Glutamatergic neuron (in vitro differentiated cells): Measurements from ENCODE around the gene RAD51B. TPM values are rescaled to one million over a fixed set of nuclear protein-coding genes. Genes with fewer than 3 reads are reported as not detected.

Experiments used
- DNase-seq: peaks from one replicate; pipeline ENCODE4 v3.0.0; 2022
- H3K27ac Mint-ChIP-seq: one replicate; pipeline ENCODE4 v1.8.0; 2020; ENCODE audit warnings: mild to moderate bottlenecking, mixed read lengths, inconsistent platforms; ENCODE audit not compliant: unreplicated experiment
- H3K27me3 Mint-ChIP-seq: one replicate; pipeline ENCODE4 v1.8.0; 2020; ENCODE audit warnings: mild to moderate bottlenecking, moderate library complexity, mixed read lengths, inconsistent platforms; ENCODE audit not compliant: unreplicated experiment
- H3K36me3 Mint-ChIP-seq: one replicate; pipeline ENCODE4 v1.8.0; 2020; ENCODE audit warnings: mild to moderate bottlenecking, mixed read lengths, inconsistent platforms; ENCODE audit not compliant: unreplicated experiment
- H3K4me1 Mint-ChIP-seq: one replicate; pipeline ENCODE4 v1.8.0; 2020; ENCODE audit warnings: mild to moderate bottlenecking, low read depth, mixed read lengths, inconsistent platforms; ENCODE audit not compliant: unreplicated experiment
- H3K4me3 Mint-ChIP-seq: one replicate; pipeline ENCODE4 v1.8.0; 2020; ENCODE audit warnings: mild to moderate bottlenecking, mixed read lengths, inconsistent platforms; ENCODE audit not compliant: unreplicated experiment
- H3K9me3 Mint-ChIP-seq: one replicate; pipeline ENCODE4 v1.8.0; 2020; ENCODE audit warnings: mild to moderate bottlenecking, moderate library complexity, mixed read lengths, inconsistent platforms; ENCODE audit not compliant: unreplicated experiment
- total RNA-seq: library from RNA; stranded (reverse); fragmentation: NEBNext Ultra II Directional; extraction: Animal tissue kit (Norgen Biotek cat#: 25700); gene quantifications from one replicate; pipeline ENCODE4 v1.2.1, GENCODE V29; 2021; ENCODE audit not compliant: unreplicated experiment
- TF ChIP-seq, protein P1 (sequence below): fragments of 200-600 bp; sonication (generic); IDR thresholded peaks from one replicate; pipeline ENCODE4 v1.5.0; 2021; ENCODE audit not compliant: partially characterized antibody, unreplicated experiment

The RAD51B gene
- total RNA-seq, 1 donor from 2014 or later, result 9.7 TPM

DNA sequence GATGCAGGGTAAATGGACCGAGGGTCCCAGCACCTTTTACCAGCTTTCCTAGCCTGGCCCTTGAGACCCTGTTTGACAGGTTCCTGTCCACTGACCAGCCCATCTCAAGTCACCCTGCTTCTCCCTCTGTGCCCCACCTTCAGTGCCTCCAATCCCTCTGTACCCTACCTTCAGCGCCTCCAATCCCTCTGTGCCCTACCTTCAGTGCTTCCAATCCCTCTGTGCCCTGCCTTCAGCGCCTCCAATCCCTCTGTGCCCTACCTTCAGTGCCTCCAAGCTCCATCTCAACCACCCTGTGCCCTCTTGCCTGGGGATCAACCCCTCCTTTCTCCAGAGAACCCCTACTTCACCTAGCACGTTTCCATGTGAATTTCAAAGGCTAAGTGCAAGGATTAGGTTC is 919.0 kb downstream of the RAD51B start:
- Mint-ChIP-seq H3K27me3 (peaks cover 13% of the 10 kb centered on the region), H3K36me3 (peaks cover 5% of the 10 kb centered on the region), H3K9me3 (peaks cover 5% of the 10 kb centered on the region), H3K4me1 (peaks cover 7% of the 10 kb centered on the region), H3K4me3 (no peak overlapping the region), H3K27ac (no peak overlapping the region)
- TF ChIP-seq, protein P1, sequence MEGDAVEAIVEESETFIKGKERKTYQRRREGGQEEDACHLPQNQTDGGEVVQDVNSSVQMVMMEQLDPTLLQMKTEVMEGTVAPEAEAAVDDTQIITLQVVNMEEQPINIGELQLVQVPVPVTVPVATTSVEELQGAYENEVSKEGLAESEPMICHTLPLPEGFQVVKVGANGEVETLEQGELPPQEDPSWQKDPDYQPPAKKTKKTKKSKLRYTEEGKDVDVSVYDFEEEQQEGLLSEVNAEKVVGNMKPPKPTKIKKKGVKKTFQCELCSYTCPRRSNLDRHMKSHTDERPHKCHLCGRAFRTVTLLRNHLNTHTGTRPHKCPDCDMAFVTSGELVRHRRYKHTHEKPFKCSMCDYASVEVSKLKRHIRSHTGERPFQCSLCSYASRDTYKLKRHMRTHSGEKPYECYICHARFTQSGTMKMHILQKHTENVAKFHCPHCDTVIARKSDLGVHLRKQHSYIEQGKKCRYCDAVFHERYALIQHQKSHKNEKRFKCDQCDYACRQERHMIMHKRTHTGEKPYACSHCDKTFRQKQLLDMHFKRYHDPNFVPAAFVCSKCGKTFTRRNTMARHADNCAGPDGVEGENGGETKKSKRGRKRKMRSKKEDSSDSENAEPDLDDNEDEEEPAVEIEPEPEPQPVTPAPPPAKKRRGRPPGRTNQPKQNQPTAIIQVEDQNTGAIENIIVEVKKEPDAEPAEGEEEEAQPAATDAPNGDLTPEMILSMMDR, result no peak
- no peak for DNase-seq

DNA sequence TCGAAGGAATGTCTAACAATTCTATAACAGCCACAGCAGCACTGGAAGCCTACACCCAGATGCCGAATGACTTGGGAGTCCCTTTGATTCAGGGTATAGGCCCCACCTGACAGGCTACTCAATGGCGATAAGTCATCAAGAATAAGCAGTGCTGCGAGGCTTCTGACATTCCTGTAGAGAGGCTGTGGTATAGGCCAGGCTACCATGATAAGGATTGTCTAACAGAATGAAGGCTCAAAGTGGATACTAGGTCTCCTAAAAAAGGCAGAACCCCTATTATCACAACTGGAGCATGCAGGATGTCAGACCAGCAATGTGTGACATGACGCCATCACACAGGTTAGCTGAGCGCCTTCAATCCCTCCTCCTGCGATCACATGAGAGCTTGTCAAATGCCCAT is 920.1 kb downstream of the RAD51B start:
- H3K9me3 Mint-ChIP-seq, result peaks cover 5% of the 10 kb centered on the region
- TF ChIP-seq, protein P1, result no peak

DNA sequence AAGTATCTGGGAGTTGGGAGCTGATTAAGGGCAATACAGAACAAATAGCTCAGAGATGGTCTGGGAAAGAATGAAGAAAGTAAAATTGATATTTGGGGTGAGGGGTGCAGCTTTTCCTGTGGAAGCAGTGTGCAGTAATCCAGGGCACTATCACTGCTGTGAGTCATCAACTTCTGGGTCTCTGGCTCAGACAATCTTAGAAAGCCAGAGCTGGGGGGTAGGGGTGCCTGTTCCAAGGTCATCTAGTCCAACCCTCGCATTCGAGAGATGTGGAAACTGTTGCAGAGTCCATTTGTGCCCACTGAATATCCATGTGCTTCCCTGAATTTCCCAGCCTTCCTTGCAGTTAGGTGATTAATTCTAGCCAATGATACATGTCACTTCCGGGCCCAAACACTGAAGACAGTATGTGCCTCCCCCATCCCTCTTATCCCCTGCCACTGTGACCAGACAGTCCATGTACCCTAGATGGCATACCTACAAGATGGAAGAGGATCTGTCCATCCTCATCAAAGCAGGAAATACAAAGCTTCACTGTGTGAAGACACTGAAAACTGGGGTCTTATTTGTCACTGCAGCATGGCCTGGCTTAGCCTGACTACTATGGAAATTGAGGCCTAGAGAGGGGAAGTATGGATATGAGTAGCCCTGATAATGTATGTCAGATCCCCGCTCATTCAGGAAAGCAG is 921.4 kb downstream of the RAD51B start:
- peaks cover 6% of the 10 kb centered on the region for H3K4me1 Mint-ChIP-seq
- peaks cover 5% of the 10 kb centered on the region for H3K36me3 Mint-ChIP-seq
- H3K9me3 Mint-ChIP-seq, result peaks cover 5% of the 10 kb centered on the region
- TF ChIP-seq, protein P1, result no peak
- DNase-seq, result no peak
- H3K27me3 Mint-ChIP-seq, result peaks cover 14% of the 10 kb centered on the region
- no peak overlapping the region for H3K4me3 Mint-ChIP-seq
- H3K27ac Mint-ChIP-seq, result no peak overlapping the region

More for the DNA sequence above, 920.1 kb downstream of the RAD51B start:
- Mint-ChIP-seq H3K4me3 (no peak overlapping the region), H3K27me3 (peaks cover 13% of the 10 kb centered on the region), H3K27ac (no peak overlapping the region), H3K4me1 (peaks cover 7% of the 10 kb centered on the region), H3K36me3 (peaks cover 5% of the 10 kb centered on the region)
- no peak for DNase-seq

DNA sequence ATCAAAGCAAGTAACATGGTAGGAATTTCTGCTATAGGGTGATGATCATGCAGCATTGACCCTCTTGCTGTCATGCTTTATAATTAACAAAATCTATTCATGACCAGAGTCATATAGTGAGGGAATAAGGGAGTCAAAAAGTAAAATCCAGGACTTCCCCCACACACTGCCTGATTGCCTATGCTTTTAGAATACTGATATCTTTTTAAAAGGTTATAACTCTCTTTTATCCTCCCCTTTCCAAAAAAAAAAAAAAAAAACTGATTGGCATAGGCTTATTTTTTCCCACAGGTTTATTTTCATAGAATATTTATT is 921.9 kb downstream of the RAD51B start:
- no peak overlapping the region for H3K4me3 Mint-ChIP-seq
- peaks cover 5% of the 10 kb centered on the region for H3K4me1 Mint-ChIP-seq
- peaks cover 14% of the 10 kb centered on the region for H3K27me3 Mint-ChIP-seq
- TF ChIP-seq, protein P1, result no peak
- peaks cover 5% of the 10 kb centered on the region for H3K9me3 Mint-ChIP-seq
- DNase-seq, result no peak
- H3K36me3 Mint-ChIP-seq, result peaks cover 5% of the 10 kb centered on the region
- H3K27ac Mint-ChIP-seq, result no peak overlapping the region

DNA sequence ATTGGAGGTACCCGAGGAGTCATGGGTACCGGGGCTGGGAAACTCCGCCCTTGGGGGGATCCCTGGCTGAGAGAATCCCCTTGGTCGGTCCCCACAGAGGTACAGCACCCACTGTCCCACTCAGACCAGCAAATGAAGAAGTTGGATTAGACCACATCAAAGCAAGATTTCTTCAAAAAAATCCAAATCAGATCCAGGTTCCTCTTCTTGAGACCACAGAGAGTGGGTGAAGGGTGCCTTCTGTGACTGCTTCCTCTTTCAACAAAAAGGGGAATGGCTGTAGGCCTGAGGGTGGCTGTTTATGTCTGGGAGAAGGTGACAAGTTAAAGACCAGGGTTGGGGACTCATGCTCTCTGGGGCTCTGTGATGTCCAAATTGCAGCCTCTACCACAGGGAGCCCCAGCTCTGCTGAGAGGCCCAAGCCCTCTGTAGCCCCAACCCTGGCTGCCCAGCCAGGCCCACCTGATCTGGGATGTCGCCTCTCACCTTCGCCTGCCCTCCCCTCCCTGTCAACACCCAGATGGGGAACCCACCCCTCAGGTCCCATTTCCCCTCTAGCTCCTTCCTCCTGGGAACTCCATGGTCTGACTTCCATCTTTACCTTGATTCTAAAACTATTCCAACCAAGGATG is 922.4 kb downstream of the RAD51B start:
- Mint-ChIP-seq H3K4me1 (peaks cover 3% of the 10 kb centered on the region), H3K9me3 (peaks cover 5% of the 10 kb centered on the region), H3K36me3 (peaks cover 5% of the 10 kb centered on the region), H3K27me3 (peaks cover 14% of the 10 kb centered on the region), H3K4me3 (no peak overlapping the region), H3K27ac (no peak overlapping the region)
- DNase-seq, result no peak
- TF ChIP-seq, protein P1, result no peak
